ENCODE results near the gene FGF16.
"Not testable (repeated sequence)": the region's sequence is repeated elsewhere in the genome, so short reads cannot be mapped to it uniquely, and the experiment has no call there.

The FGF16 gene

DNA sequence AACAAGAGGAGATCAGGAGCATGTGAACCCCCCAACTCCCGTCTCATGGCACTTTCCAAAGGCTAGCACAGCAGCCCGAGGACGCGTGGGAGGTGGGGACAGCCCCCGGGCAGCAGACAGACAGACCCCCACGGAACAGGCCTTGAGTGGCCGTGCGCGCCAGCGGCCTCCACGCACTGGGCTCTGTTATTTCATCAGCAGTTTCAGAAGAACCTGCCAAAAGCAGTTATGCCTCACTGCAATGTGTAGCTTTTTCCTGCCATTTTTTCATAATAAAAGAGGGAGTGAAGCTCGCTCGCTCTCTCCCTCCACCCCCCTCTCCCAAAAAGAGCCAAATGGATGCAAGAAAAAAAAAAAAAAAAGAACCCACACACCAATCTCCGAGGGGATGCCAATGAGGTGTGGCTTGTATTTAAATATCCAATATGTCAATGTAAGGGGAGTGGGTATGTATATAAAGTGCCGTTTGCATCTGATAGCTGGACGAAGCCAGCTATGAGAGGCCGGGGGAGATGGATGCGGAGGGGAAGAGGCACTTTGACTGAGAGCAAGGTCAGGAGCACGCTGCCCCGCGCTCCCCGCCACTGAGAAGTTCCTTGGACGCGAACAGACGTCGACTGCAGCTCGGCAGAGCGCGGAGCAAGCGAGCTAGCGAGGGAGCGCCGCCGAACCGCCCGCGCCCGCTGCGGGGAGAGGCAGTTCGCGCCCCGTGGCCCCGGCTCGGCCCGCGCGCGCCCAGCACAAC is at the start of gene FGF16:
TSS of gene FGF16 (plus strand) at position 482 of the 745 bp plus-strand sequence. CDS start 286 bp downstream, outside the sequence.
- TF ChIP-seq, protein P1, sequence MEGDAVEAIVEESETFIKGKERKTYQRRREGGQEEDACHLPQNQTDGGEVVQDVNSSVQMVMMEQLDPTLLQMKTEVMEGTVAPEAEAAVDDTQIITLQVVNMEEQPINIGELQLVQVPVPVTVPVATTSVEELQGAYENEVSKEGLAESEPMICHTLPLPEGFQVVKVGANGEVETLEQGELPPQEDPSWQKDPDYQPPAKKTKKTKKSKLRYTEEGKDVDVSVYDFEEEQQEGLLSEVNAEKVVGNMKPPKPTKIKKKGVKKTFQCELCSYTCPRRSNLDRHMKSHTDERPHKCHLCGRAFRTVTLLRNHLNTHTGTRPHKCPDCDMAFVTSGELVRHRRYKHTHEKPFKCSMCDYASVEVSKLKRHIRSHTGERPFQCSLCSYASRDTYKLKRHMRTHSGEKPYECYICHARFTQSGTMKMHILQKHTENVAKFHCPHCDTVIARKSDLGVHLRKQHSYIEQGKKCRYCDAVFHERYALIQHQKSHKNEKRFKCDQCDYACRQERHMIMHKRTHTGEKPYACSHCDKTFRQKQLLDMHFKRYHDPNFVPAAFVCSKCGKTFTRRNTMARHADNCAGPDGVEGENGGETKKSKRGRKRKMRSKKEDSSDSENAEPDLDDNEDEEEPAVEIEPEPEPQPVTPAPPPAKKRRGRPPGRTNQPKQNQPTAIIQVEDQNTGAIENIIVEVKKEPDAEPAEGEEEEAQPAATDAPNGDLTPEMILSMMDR (IDR thresholded peaks at IDR 0.05; ENCODE audit: borderline replicate concordance, insufficient read depth, low read depth, low read length): no peak
- peak within 1 kb of the TSS; percentile 40 for H3K4me3 ChIP-seq (ENCODE audit: low read depth, low read length)

DNA sequence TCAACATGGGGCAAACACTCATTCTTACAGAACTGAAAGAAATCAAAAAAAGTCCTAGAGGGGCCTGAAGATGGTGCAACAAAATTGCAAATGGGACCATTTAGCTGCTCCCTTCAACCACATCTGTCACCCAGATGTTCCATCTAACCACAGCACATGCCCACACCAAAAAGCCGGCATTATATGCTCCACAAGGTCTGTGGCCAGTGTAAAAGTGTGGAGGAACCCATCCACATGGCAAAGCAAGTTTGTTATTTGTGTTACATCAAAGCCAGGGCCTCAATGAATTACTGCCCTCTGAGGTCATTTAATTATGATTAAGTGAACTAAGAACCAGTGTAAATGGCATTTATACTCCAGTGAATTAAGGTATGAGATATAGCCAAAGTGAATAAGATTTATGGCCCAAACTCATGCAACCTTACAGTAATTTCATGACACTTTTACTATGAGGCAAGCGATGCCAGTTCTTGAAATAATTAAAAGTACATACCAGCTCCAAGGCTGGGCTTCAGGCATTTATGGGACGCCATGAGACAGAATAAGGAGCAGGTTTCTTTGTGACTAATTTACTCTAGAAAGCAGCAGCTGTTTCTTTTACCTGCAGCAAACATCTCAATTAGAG is 48.7 kb upstream of the FGF16 start:
- TF ChIP-seq, protein P1 (IDR thresholded peaks at IDR 0.05; ENCODE audit: borderline replicate concordance, insufficient read depth, low read depth, low read length): no peak
- no peak overlapping the region for H3K4me3 ChIP-seq (ENCODE audit: low read depth, low read length)

DNA sequence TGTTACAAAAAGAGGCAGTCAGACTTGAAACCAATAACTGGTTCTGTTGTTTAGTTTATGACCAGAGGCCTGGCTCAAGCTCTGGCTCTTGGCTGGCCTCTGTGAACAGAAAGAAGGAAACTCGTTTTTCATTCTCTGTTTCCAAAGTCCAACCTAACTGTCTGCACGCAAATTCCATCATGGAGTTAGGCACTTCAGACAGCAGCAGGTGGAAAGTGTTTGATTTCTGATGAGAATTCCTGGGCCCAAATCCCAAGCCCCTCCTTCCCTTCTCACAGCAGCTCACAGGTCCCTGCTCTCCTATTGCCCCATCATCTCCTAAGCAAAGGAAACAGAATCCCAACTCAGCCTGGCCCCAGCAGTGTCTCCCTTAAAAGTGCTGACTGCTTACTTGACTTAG is 42.8 kb upstream of the FGF16 start:
- no peak overlapping the region for H3K4me3 ChIP-seq (ENCODE audit: low read depth, low read length)
- TF ChIP-seq, protein P1 (IDR thresholded peaks at IDR 0.05; ENCODE audit: borderline replicate concordance, insufficient read depth, low read depth, low read length): no peak

DNA sequence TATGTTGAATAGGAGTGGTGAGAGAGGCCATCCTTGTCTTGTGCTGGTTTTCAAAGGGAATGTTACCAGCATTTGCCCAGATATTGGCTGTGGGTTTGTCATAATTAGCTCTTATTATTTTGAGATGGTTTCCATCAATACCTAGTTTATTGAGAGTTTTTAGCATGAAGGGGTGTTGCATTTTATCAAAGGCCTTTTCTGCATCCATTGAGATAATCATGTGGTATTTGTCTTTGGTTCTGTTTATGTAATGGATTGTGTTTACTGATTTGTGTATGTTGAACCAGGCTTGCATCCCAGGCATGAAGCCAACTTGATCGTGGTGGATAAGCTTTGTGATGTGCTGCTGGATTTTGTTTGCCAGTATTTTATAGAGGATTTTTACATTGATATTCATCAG is 39.4 kb upstream of the FGF16 start:
- H3K4me3 ChIP-seq (ENCODE audit: low read depth, low read length): not testable (repeated sequence)

DNA sequence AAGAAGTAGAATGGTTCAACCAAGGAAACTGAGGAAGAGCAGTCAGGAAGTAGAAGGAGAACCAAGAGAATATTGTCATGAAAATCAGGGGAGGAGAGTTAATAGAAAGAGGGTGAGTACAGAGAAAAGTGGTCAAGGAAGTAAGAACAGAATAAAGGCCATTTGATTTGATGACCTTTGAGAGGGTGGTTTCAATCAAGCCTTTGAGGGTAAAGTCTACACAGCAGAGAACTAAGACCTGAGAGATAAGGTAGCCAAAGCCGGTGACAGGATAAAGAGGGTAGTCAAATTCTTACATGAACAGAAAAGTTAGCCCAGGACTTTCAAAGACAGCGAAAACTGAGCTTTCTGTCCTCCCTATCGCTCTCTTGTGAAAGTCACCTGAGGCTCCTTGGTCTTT is 34.6 kb upstream of the FGF16 start:
- TF ChIP-seq, protein P1 (IDR thresholded peaks at IDR 0.05; ENCODE audit: borderline replicate concordance, insufficient read depth, low read depth, low read length): no peak
- no peak overlapping the region for H3K4me3 ChIP-seq (ENCODE audit: low read depth, low read length)

DNA sequence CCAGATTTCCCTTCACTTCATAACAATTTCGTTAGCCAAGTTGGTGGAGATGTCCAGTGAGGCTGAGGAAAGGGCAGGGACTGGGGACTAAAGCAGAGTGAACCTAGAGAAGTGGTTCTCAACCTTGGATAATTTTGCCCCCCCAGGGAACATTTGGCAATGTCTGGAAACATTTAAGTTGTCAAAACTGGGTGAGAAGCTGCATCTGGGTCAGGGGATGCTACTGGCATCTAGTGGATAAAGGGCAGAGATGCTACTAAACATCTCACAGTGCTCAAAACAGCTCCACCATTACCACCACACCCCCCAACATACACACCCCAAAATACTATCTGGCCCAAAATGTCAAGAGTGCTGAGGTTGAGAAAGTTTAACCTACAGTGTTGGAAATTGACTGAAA is 32.0 kb upstream of the FGF16 start:
- no peak overlapping the region for H3K4me3 ChIP-seq (ENCODE audit: low read depth, low read length)
- TF ChIP-seq, protein P1 (IDR thresholded peaks at IDR 0.05; ENCODE audit: borderline replicate concordance, insufficient read depth, low read depth, low read length): peak; percentile 6; the same call in 1 of the 2 replicates

DNA sequence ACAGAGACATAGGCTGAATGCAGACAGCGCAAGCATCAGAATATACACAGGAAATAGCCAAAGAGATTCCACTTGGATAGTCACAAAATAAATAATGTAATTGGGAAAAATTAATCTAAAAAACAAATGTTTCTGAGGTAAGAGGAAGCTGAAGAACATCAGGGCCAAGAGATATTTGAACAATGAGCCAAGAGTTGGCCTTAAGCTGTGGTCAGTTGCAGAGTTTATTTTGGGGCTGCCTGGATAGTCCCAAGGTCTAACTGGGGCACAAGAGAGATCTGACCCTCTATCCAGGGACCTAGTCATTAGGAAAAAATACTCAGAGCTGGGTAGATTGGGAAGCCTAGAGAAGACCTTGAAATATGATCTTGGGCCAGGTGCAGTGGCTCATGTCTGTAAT is 31.3 kb upstream of the FGF16 start:
- H3K4me3 ChIP-seq (ENCODE audit: low read depth, low read length): no peak overlapping the region
- TF ChIP-seq, protein P1 (IDR thresholded peaks at IDR 0.05; ENCODE audit: borderline replicate concordance, insufficient read depth, low read depth, low read length): no peak

All from GM12875 (cell line).